ENCODE data around the gene RARB.

The RARB gene

DNA sequence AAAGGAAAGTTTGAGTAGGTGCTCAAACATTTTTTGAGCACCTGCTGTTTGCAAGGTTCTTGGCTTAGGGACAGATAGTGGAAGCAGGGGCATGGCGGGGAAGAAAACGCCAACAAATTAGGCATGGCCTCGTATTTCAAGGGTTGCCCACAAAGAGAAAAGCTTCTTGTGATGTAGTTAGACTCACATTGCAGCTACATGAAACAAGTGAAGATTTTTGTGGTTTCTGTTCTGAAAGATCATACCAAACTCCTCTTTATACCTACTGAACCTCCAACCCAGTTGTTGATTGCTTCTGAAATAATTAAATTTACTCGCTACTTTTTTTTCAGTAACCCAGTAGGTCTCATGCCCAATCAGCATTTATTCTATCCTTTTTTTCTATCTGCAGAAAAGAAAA, 23.5 kb upstream of the RARB start:
- Histone ChIP-seq H3K9ac (no peak overlapping the region), H3K4me3 (ENCODE audit: low read depth, low read length) (no peak overlapping the region), H3K4me1 (no peaks in the 10 kb centered on the region), H2AFZ (no peak overlapping the region), H3K9me3 (ENCODE audit: control insufficient read depth, low read length) (no peaks in the 10 kb centered on the region), H3K36me3 (ENCODE audit: control insufficient read depth, insufficient read depth, low read length) (no peaks in the 10 kb centered on the region), H3K4me2 (ENCODE audit: low read length) (no peak overlapping the region), H3K27me3 (ENCODE audit: control insufficient read depth, insufficient read depth, low read length) (no peaks in the 10 kb centered on the region), H3K79me2 (no peaks in the 10 kb centered on the region), H3K27ac (no peak overlapping the region)
- TF ChIP-seq, protein P1, sequence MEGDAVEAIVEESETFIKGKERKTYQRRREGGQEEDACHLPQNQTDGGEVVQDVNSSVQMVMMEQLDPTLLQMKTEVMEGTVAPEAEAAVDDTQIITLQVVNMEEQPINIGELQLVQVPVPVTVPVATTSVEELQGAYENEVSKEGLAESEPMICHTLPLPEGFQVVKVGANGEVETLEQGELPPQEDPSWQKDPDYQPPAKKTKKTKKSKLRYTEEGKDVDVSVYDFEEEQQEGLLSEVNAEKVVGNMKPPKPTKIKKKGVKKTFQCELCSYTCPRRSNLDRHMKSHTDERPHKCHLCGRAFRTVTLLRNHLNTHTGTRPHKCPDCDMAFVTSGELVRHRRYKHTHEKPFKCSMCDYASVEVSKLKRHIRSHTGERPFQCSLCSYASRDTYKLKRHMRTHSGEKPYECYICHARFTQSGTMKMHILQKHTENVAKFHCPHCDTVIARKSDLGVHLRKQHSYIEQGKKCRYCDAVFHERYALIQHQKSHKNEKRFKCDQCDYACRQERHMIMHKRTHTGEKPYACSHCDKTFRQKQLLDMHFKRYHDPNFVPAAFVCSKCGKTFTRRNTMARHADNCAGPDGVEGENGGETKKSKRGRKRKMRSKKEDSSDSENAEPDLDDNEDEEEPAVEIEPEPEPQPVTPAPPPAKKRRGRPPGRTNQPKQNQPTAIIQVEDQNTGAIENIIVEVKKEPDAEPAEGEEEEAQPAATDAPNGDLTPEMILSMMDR (IDR thresholded peaks at IDR 0.05), result no peak

DNA sequence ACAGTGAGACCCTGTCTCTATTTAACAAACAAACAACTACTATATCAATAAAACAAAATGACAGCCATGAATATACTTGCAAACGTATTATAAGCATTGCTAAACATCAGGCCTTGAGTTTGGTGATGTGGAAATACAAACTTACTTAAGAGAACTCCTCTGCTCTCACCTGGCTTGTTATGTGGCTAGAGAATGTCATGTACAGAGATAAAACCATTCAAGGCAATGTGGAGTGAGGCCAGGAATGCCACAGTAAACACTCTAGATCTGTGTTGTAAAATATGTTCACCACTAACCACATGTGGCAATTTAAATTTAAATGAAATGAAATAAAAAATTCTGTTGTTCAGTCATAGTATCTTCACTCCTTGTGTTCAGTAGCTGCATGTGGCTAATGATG, 22.7 kb upstream of the RARB start:
- no peaks in the 10 kb centered on the region for H3K4me1 ChIP-seq
- H3K79me2 ChIP-seq, result no peaks in the 10 kb centered on the region
- H3K9me3 ChIP-seq (ENCODE audit: control insufficient read depth, low read length), result no peaks in the 10 kb centered on the region
- H3K36me3 ChIP-seq (ENCODE audit: control insufficient read depth, insufficient read depth, low read length), result no peaks in the 10 kb centered on the region
- H3K27me3 ChIP-seq (ENCODE audit: control insufficient read depth, insufficient read depth, low read length), result no peaks in the 10 kb centered on the region
- no peak overlapping the region for H3K4me2 ChIP-seq (ENCODE audit: low read length)
- H3K9ac ChIP-seq, result no peak overlapping the region
- H3K4me3 ChIP-seq (ENCODE audit: low read depth, low read length), result no peak overlapping the region
- TF ChIP-seq, protein P1 (IDR thresholded peaks at IDR 0.05), result no peak
- no peak overlapping the region for H2AFZ ChIP-seq
- H3K27ac ChIP-seq, result no peak overlapping the region

DNA sequence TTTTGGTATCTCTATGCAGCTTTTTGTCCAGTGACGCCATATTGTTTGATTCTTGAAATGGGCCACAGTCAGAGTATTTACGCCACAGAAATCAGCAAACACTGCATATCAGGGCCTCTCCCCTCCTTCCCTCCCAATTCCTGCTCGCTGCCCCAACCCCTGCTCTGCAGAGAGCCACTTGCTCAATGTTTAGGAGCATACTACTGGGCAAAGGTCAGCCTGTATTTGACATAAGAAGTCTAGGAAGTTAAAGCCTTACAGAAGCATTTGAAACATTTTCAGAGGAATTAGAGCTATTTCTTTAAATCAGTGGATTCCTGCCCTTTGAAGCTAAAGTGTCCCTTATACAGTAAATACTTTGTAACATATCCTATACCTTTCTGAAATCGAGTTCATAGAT, 17.4 kb upstream of the RARB start:
- TF ChIP-seq, protein P1 (IDR thresholded peaks at IDR 0.05), result no peak
- Histone ChIP-seq H2AFZ (no peak overlapping the region), H3K4me3 (ENCODE audit: low read depth, low read length) (no peak overlapping the region), H3K79me2 (no peaks in the 10 kb centered on the region), H3K36me3 (ENCODE audit: control insufficient read depth, insufficient read depth, low read length) (no peaks in the 10 kb centered on the region), H3K27ac (no peak overlapping the region), H3K4me1 (no peaks in the 10 kb centered on the region), H3K9ac (no peak overlapping the region), H3K27me3 (ENCODE audit: control insufficient read depth, insufficient read depth, low read length) (no peaks in the 10 kb centered on the region), H3K4me2 (ENCODE audit: low read length) (no peak overlapping the region), H3K9me3 (ENCODE audit: control insufficient read depth, low read length) (no peaks in the 10 kb centered on the region)

DNA sequence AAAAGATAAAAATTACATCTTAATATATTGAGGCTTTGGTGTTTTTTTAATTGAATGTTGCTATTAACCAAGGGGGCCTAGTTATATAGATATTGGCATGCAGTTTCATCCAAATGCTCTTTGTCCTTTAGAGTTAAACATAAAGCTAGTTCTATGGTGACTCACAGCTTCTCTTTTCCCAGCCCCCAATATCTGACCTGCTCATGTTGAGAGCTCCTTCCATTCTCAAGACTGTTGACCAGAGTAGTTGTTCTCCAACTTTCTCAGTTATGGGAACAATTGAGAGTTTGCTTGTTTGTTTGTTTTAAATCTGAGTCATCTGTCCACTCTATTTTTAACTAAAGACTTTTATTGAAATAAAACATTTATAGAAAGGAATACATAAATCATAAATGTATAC, 15.8 kb upstream of the RARB start:
- no peak overlapping the region for H2AFZ ChIP-seq
- H3K9me3 ChIP-seq (ENCODE audit: control insufficient read depth, low read length), result no peaks in the 10 kb centered on the region
- H3K9ac ChIP-seq, result no peak overlapping the region
- no peaks in the 10 kb centered on the region for H3K27me3 ChIP-seq (ENCODE audit: control insufficient read depth, insufficient read depth, low read length)
- H3K4me1 ChIP-seq, result no peaks in the 10 kb centered on the region
- no peaks in the 10 kb centered on the region for H3K36me3 ChIP-seq (ENCODE audit: control insufficient read depth, insufficient read depth, low read length)
- TF ChIP-seq, protein P1 (IDR thresholded peaks at IDR 0.05), result no peak
- no peaks in the 10 kb centered on the region for H3K79me2 ChIP-seq
- no peak overlapping the region for H3K4me2 ChIP-seq (ENCODE audit: low read length)
- H3K27ac ChIP-seq, result no peak overlapping the region
- no peak overlapping the region for H3K4me3 ChIP-seq (ENCODE audit: low read depth, low read length)

DNA sequence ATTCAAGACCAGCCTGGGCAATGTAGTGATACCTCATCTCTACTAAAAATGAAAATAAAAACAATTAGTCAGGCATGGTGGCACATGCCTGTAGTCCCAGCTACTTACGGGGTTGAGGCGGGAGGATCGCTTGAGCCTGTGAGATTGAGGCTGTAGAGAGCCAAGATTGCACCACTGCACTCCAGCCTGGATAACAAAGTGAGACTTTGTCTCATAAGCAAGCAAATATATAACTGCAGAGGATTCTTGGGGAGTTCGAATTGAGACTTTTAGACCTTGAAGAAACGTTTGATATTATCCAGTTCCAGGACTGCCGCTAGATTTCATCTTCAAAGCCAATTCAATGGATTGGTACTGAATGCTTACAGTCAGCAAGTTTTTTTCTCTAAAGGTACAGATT, 11.9 kb upstream of the RARB start:
- H3K27ac ChIP-seq, result no peak overlapping the region
- no peak overlapping the region for H3K4me2 ChIP-seq (ENCODE audit: low read length)
- no peak overlapping the region for H3K4me3 ChIP-seq (ENCODE audit: low read depth, low read length)

More for the DNA sequence above, 11.9 kb upstream of the RARB start:
- Histone ChIP-seq H3K79me2 (no peaks in the 10 kb centered on the region), H2AFZ (no peak overlapping the region), H3K9ac (no peak overlapping the region), H3K9me3 (ENCODE audit: control insufficient read depth, low read length) (no peaks in the 10 kb centered on the region), H3K27me3 (ENCODE audit: control insufficient read depth, insufficient read depth, low read length) (no peaks in the 10 kb centered on the region), H3K36me3 (ENCODE audit: control insufficient read depth, insufficient read depth, low read length) (no peaks in the 10 kb centered on the region), H3K4me1 (no peaks in the 10 kb centered on the region)
- TF ChIP-seq, protein P1 (IDR thresholded peaks at IDR 0.05), result no peak
